ENCODE data around the gene CCR8.
"Not testable (repeated sequence)": the region's sequence is repeated elsewhere in the genome, so short reads cannot be mapped to it uniquely, and the experiment has no call there.

CCR8 gene

DNA sequence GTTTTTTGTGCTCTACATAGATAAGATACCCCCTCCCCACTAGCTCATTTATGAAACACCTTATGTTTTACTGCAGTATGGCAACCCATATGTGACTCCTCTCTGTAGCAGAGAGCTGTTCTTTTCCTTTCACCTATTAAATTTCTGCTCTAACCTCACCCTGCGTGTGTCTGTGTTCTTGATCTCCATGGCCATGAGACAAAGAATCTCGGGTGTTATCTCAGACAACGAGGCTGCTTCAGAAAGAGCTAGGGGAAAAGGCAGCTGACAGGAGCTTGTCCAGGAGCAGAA lies 18.0 kb downstream of the CCR8 start:
- DNase-seq = no peak

DNA sequence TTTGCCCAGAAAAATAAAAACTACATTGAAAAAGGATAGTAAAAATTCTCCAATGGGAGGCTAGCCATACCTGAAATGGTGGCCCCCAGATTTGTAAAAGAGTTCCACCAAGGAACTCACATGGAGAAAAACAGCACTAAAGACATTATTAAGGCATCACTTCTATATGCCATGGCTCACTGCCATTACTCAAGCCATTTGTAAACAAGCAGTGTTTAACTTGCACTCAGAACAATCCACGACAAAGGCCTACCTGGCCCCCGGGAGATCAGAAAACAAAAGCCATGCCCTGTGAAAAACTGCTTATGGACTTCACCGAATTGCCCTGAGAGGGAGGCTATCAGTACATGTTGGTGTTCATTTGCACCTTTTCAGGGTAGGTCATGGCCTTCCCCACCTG lies 19.6 kb downstream of the CCR8 start:
- DNase-seq = no peak

DNA sequence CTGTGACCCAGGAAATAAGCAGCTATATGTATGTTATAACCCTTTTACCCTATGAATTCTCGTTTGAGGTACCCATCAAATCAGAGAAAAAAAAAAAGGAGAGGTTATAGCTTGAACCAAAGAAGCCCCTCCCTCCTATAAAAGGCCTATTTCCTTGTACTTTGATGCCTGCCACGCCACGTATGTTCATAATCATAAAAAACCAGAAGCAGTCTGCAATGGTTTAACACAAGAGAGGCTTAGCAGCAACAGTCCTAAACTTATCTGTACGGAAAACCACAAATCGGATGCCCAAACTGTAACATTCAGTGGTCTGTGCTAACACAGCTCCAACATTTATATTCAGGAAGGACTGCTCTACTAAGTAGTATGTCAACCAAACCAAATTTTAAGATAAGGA lies 21.2 kb downstream of the CCR8 start:
- no peak for DNase-seq

DNA sequence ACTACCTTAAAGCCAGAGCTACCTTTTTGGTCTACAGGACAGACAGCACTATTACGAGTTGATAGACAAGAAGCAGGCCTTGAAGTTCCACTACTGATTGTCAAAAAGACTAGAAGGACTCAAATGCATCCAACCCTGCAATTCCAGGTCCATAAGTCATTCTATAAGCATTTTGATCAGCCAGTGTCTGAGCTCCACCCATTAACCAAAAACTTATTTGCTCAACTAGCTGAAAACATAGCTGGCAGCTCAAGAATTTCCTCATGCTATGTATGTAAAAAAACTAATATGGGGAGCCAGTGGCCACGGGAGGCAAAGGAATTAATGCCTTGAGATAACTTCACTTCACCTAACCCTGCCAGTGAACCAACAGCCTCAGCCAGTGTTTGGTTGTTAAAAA lies 21.6 kb downstream of the CCR8 start:
- not testable (repeated sequence) for DNase-seq

DNA sequence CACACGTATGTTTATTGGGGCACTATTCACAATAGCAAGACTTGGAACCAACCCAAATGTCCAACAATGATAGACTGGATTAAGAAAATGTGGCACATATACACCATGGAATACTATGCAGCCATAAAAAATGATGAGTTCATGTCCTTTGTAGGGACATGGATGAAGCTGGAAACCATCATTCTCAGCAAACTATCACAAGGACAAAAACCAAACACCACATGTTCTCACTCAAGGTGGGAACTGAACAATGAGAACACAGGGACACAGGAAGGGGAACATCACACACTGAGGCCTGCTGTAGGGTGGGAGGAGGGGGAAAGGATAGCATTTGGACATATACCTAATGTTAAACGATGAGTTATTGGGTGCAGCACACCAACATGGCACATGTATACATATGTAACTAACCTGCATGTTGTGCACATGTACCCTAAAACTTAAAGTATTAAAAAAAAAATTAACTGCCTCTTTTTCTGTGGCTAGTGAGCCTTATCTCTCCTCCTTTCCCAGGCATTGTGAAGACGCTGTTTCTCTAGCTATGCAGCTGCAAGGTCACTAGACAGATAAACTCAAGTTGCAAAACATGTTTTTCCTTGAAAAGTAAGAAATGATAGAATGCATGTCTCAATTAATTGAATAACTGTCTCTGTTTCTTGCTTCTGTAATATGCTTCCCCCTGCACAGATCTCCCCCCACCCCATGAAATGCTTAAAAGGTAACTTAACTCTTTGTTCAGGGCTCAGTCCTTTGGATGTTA lies 23.8 kb downstream of the CCR8 start:
- DNase-seq = not testable (repeated sequence)

DNA sequence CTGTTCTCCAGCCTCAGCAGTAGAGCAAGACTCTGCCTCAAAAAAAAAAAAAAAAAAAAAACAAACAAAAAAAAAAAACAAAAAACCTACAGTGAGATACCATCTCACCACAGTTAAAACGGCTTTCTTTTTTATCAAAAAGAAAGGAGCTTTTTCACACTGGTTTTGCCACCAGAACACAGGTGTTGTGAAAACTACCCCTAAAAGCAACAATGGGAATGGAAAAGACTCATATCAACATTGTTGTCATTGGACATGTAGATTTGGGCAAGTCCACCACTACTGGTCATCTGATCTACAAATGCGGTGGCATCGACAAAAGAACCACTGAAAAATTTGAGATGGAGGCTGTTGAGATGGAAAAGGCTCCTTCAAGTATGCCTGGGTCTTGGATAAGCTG lies 28.8 kb downstream of the CCR8 start:
- no peak for DNase-seq

DNA sequence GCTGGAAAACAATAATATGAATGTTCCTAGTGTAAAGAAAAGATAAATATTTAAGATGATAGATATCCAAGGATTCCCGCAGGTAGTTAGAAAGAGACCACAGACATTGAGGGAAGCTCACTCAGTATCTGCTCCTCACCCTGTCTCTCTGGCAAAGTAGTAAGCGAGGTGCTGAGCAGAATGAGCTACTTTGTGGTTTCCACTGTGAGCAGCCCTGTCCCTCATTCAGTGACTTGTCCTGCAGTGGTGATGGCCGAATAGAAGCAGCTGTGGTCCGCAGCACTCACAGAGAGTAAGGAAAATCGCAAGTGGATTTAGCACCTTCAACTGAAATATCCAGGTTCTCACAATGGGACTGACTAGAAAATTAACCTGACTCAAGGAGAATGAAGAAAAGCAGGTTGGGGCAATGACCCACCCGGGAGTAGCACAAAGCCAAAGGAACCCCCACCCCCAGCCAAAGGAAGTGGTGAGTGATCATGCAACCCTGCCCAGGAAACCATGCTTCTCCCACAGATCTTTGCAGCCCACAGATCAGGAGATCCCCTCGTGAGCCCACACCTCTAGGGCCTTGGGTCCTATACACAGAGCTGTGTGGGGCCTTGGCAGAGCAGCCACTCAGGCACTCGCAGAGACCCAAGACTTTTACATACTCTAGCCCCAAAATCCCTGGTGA lies 31.9 kb downstream of the CCR8 start:
- no peak for DNase-seq

DNA sequence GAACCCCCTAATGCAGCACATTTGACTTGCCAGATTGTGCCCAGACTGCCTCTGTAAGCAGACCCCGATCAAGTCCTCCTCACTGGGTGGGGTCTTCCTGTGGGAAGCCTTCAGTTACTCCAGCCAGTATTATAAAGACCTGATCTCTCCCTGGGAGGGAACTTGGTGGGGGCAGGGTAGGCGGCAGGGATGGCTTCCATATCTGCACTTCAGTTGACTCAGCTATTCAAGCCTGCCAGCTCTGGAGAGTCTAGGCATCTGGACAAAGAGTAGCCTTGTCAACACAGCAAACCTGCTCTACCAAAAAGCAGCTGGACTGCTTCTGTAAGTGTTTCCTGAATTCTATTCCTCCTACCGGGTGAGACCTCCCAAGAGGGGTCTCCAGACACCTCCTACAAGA lies 32.7 kb downstream of the CCR8 start:
- DNase-seq = no peak

DNA sequence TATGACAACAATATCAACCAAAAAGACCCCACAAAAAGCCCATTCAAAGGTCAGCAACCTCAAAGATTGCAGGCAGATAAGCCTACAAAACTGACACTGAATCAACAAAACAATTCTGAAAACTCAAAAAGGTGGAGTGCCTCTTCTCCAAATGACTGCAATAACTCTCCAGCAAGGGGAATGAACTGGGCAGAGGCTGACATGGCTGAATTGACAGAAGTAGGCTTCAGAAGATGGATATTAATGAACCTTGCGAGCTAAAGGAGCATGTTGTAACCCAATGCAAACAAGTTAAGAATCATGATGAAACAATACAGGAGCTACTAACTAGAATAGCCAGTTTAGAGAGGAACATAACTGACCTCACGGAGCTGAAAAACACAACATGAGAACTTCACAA lies 33.3 kb downstream of the CCR8 start:
- DNase-seq = no peak

DNA sequence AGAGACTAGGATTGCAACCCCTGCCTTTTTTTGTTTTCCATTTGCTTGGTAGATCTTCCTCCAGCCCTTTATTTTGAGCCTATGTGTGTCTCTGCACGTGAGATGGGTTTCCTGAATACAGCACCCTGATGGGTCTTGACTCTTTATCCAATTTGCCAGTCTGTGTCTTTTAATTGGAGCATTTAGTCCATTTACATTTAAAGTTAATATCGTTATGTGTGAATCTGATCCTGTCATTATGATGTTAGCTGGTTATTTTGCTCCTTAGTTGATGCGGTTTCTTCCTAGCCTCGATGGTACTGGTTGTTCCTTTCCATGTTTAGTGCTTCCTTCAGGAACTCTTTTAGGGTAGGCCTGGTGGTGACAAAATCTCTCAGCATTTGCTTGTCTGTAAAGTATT lies 40.9 kb downstream of the CCR8 start:
- DNase-seq = not testable (repeated sequence)

DNA sequence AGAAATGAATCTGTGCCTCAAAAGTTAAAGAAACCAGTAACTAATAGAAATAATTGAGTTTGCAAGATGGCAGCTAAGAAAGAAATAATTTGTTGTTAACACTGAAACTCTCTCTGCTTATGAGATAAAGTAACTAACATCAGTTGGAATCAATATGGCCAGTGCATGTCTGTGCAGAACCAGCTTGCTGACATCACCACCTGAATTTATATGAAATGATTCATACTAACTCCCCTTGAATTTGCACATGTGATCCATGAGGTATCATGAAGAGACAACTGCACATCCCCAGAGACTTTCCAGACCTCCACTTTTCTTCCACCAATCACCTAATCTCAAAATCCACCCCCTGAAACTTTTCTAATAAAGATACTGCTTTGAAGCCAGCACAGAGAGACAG lies 43.3 kb downstream of the CCR8 start:
- no peak for DNase-seq

DNA sequence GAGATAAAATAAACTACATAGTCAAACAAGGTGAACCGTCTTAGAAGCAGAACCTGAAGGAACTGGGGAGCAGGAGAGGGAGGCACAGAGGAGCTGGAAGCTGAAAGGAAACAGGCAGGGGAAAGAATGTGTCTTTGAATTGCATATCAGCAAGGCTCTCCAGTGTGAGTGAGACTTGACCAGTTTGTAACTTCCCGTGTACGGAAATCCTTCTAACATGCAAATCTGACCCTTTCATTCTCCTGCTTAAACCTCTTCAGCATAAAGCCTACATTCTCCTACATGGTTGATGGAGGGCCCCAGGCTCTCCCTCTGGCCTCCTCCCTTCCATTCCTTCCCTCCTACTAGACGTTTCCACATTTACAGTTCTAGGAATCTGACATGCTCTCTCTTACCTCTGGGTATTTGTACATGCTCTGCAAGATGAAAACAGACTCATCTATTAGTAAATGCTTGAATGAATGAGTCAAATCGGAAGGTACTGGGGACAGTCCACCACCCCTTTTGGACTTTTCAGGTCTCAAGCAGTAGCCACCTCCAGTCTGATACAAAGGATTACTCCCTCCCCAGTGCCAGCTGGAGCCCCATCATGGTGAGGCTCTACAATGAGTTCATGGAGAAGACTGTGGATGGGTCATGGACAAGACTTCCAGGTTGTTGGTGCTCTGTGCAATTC lies 47.6 kb downstream of the CCR8 start:
- no peak for DNase-seq

DNA sequence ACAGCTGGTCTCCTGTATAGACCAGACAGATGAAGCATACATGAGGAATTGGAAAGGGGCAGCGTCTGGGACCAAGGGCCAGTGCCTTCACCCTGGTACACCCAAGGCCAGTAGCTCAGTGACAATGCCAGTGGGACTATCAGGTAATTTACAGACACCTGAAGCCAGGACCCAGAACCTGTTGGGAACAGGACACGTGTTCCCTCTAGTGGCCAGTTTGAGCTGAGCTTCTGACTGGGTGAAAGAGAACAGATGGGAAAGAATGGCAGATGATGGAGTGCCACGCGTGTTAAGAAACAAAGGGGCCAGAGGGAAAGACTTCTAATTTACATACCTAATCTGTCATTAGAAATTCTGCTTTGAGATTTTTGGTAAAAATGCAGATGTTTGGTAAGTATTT lies 48.6 kb downstream of the CCR8 start:
- no peak for DNase-seq

DNA sequence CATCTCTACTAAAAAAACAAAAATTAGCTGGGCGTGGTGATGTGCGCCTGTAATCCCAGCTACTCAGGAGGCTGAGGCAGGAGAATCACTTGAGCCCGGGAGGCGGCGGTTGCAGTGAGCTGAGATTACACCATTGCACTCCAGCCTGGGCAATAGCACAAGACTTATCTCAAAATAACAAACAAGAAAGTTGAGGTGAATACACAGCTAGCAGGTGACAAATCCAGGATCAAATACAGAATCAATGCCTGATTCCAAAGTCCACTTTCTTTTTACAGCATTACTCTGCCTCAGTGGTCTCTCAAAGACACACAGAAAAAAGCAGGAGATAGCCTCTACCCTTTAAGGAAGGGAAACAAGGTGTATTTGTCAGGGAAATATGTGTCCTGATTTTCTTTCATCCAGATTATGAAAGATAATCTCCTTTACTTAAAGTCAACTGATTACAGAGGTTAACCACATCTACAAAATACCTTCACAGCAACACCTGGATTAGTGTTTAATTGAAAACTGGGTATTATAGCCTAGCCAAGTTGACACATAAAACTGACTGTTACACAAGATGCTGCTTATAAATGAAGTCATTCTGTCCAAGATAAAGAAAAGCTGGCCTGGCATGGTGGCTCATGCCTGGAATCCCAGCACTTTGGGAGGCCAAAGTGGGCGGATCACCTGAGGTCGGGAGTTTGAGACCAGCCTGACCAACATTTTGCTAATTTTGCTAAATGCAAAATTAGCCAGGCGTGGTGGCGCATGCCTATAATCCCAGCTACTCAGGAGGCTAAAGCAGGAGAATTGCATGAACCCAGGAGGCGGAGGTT lies 49.7 kb downstream of the CCR8 start:
- DNase-seq = no peak

DNA sequence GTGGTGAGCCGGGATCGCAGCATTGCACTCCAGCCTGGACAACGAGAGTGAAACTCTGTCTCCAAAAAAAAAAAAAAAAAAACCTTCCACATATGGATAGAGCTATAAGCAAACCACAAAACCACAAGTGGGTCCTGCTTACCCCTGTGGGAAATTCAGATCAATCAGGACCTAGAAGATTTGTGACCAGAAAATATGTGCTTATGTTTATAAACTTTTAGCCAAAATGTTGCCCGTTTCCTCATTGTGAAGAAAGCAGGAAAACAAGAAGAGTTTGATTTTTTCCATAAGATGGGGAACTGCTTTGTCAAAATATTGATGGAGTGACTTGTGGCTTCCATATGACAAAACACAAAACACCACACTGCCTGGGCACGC lies 50.3 kb downstream of the CCR8 start:
- no peak for DNase-seq

DNA sequence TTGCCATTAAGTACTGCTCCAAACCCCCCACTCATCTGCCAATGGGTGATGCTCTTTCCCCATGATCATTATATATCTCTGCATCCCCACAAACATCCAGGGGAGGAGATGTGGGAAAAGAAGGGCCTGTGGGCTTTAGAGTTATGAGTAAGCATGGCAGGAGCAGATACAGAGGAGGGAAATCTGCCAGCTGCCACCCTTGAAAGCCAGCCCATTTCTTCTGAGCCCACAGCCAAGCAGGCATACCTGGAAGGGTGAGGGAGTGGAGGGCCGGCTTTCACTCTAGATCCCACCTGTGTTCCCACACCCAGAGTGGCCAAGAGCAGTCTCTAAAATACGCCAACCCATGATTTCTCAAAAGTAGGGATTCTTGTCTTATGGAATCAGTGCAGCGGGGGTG lies 51.9 kb downstream of the CCR8 start:
- DNase-seq = no peak
